Activated CD4-positive, CD25-positive, alpha-beta regulatory T cell treated with anti-CD3 and anti-CD28 coated beads, Interleukin-2, amount 50 U/mL, for 72 hours (primary cell): ENCODE data around the gene HTR5A.
"Not testable (repeated sequence)": the region's sequence is repeated elsewhere in the genome, so short reads cannot be mapped to it uniquely, and the experiment has no call there.

Experiments used
- DNase-seq: peaks from one replicate; pipeline ENCODE4 v3.0.0; 2021

The HTR5A gene

GRCh38 chr7:155069992-155070751 is at the start of gene HTR5A:
TSS of gene HTR5A (plus strand) at chr7:155070324. CDS start at chr7:155070900, 576 bp downstream.
- peak; percentile 54 for DNase-seq

GRCh38 chr7:155020996-155021395 is 49.1 kb upstream of the HTR5A start:
- no peak for DNase-seq

- no peak for DNase-seq
These were observed 48.4 kb upstream of the HTR5A start for GRCh38 chr7:155021699-155022145.

GRCh38 chr7:155027879-155028278 is 42.2 kb upstream of the HTR5A start:
- DNase-seq: no peak

- DNase-seq: no peak
These were observed 37.1 kb upstream of the HTR5A start for GRCh38 chr7:155032978-155033377.

GRCh38 chr7:155034495-155034894 is 35.6 kb upstream of the HTR5A start:
- not testable (repeated sequence) for DNase-seq

DNA sequence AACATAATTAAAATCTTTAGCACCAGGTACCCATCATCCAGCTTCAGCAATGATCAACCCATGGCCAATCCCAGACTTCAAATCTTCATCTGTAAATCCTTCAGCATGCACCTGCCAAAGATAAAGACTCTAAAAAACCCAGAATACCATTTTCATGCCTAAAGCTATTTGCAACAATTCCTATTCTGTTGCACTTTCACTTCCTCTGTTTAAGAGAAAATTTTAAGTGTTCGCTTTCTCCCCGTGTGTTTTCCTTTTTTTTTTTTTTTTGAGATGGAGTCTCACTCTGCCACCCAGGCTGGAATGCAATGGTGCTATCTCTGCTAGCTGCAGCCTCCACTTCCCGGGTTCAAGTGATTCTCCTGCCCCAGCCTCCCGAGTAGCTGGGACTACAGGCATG is 31.8 kb upstream of the HTR5A start:
- DNase-seq: no peak

- DNase-seq: no peak
These were observed 26.4 kb upstream of the HTR5A start for GRCh38 chr7:155043756-155044155.

- DNase-seq: no peak
These were observed 22.1 kb upstream of the HTR5A start for GRCh38 chr7:155048006-155048405.

DNA sequence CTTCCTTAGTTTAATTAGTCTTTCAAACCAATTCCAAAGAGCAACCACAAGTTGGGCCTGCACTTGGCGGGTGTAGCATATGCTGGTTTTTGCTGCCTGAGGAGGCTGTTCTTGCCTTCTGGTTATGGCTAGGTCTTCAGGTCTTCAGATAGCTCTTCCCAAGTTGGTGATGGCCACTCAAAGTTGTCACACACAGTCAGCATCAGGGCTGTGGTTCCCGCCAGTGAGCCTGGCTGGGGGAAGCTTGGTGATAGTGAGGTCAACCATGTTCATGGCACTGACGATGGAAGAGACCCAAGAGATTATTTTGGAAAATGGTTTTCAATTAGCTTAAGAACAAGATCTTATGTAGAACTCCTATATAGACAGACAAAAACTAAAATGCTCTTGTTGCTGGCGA is 18.8 kb upstream of the HTR5A start:
- DNase-seq: no peak

DNA sequence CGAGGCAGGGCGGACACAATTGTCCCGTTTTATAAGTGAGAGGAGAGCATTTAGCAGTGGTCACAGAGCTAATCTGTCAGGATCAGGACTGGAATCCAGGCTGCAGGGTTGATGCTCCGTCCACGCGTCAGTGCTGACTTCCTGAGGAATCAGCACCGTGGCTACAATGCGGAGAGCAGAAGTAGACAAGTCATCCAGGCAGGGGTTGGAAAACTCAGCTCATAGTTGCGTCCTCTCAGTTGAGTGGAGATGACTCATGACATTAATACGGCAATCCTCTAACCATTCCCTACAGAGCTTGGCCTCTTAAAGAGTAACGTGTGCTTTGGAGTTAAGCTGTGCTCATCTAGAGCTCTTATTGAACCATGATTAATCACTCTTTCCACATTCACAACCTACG is 17.1 kb upstream of the HTR5A start:
- no peak for DNase-seq

DNA sequence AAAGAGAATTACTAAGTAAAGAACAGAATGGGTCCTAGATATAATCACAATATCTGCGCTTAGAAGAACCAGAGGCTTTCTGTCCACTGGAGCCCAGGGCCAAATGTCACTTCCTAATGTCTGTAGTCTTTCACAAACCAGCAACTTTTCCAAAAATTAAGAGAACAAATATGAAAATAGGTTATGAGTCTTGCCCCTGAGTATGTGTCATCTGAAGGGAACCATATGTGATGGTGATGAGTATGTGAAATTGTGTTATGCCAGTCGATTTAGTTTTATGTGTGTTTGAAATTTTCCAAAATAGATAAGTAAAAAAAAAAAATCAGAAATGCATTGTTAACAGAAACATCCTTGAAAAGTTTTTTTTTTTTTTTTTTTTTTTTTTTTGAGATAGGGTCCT is 15.4 kb upstream of the HTR5A start:
- DNase-seq: no peak

- no peak for DNase-seq
These were observed 13.0 kb upstream of the HTR5A start for GRCh38 chr7:155057076-155057475.

DNA sequence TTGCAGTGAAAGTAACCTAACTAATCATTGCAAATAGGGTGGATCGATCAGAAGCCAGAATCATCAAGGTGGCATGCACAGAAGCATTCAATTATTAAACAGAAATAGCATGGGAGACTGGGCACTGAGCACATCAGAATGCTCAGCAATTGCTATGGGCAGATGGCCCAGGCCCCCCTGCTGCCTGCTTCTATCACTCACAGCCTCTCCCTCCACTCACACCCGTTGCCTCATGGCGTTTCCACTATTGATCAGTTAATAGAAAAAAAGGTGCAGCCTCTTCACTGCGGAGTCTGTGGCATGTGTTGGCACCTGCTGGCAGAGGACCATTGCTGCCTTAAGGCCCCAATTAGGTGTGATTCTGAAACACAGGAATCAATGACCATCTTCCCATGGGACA is 11.2 kb upstream of the HTR5A start:
- no peak for DNase-seq

DNA sequence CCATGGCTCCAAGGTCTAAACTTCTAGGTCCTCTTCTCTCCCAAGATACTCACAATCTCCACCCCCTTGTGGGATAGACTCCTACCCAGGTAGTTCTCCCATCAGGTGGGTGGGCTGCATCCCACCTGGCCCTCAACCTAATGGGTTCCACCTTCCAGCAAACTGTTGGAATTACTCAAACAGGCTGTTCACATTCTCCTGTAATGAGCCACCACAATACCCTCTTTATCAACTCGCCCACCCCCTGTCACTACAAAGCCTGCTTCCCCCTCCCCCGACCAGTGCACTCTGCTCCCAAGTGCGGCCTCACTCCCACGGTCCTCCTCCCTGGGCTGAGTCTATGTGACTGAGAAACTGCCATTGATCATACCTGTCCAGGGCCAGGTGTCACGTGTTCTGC is 10.4 kb upstream of the HTR5A start:
- DNase-seq: no peak

DNA sequence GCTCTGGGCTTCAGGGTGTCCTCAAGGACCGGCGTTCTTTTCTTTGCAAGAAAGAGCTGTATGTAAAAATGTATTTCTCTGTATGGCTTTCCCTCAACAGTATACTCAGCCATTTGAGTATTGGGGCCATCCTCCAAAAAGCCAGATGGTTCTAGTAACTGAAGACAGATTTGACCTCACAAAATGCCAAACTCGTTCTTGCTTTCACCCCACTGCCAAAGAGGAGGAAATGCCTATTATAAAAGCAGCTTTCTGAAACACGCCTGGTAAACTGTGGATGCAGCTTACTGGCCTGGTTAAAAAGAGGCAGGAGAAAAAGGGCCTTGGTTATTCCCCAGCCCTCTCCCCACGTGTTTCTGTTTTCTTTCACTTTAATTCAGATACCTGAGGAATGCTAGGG is 7.7 kb upstream of the HTR5A start:
- DNase-seq: no peak

DNA sequence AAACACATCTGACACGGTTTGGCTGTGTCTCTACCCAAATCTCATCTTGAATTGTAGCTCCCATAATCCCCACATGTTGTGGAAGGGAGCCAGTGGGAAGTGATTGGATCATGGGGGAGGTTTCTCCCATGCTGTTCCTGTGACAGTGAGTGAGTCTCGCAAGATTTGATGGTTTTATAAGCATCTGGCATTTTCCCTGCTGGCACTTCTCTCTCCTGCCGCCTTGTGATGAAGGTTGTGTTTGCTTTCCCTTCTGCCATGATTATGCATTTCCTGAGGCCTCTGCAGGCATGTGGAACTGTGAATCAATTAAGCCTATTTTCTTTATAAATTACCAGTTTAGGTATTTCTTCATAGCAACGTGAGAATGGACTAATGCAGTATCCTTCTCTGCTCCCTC is 5.9 kb upstream of the HTR5A start:
- no peak for DNase-seq

DNA sequence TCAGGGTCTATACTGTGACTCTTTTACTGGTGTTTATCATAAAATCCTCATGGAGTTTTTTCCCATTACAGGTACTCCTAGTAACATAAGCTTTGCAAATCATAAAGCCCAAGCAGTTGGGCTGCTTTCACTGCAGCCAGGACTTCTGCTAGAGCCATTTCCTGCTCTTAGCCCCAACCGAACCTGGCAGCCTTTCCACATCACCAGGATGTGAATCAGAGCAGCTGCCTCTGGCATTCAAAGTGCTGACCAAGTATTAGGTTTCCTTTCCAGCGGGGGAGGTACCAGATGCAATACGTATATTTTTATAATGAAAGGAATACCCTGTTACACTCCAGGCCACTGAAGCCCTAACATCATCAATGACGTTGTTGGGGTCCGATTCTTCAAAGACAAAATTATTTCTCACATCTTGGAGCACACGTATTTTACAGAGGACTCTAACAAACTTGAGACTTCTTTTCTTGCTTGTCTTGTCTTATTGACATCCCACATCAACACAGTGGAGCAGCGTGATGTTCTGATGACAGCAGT is 3.6 kb upstream of the HTR5A start:
- DNase-seq: no peak

DNA sequence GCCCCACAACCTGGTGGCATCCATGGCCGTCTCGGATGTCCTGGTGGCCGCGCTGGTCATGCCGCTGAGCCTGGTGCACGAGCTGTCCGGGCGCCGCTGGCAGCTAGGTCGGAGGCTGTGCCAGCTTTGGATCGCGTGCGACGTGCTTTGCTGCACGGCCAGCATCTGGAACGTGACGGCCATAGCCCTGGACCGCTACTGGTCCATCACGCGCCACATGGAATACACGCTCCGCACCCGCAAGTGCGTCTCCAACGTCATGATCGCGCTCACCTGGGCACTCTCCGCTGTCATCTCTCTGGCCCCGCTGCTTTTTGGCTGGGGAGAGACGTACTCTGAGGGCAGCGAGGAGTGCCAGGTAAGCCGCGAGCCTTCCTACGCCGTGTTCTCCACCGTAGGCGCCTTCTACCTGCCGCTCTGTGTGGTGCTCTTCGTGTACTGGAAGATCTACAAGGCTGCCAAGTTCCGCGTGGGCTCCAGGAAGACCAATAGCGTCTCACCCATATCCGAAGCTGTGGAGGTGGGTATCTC is 1.1 kb downstream of the HTR5A start:
- DNase-seq: no peak

DNA sequence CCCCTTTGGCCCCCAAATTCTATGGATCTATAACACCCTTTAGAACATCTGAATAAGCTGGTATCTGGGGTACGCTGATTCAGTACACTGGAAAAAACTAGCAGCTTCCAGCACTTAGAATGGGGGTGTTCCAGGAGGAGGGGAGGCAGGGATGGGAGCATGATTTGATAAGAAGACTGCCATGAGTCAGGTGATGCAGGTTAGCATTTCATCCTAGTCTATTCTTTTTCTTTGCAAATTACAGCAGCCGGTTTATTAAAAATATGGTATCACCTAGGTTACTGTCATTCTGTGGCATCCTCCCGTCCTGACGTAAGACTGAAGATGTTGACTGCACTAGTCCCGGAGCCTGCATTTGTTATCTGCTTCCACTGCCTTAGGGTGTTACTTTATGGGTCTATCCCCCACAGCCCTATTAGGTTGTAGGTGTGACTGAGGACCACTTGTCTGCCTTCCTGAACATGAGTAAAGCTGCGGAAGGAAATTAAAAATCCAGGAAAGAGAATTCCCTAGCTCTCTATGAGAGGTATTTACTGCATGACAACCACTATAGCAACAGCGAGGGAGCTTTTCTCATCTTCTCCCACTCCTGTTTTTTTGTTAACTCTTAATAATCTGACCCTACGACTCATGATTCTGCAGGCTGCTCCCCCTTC is 1.9 kb downstream of the HTR5A start:
- no peak for DNase-seq

DNA sequence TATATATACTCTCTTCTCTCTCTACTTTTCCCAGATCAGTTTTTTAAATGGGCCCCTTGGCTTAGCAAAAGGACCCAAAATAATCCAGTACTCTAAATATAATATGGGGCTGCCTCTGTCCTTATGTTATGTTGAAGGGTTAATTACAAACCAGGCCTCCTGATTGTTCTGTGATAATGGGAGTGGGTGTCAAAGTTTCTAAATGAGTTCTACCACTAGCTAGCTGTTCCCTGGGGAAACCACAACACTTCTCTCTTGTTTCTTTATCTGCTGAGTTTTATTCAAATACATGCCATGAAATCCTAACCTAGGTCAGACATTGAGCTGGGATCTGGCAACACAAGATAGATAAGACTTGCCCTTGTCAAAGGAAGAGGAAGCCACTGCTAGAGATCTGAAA is 3.8 kb downstream of the HTR5A start:
- DNase-seq: no peak

GRCh38 chr7:155084021-155084420 is 13.9 kb downstream of the HTR5A start:
- DNase-seq: no peak

DNA sequence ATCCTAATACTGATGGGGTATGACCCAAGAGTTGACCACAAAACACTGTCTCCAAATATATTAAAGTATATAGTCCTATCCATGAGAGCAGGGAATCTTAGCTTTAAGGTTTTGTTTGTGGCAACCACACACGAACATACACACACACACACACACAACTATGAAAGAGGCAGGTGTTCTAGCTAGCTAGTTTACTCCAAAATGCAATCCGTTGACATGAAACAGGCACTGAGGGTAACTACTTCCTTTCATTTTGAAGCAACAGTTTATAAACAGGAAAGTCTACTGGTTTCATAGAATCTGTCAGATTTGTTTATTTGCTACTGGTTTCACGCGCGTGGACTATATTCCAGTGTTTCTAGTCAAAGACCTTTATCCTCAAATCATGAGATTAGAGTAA is 14.8 kb downstream of the HTR5A start:
- DNase-seq: no peak

DNA sequence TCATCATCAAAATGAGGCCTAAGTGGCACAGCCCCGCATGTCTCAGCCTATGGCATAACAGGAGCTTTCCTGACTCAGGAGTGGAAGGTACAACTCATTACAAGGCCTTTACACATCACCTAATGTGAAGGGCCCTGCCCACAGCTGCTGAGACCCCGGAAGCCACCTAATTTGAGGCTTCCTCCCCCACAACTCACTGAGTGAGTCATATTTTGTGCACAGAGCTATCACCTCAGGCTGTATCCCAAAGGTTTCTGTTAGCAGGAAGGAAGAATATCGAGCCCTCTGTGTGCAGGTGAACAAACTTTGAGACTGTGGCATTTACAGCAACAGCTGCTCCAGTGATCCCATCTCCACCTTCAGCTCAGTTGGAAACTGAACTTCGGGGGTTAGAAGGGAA is 20.6 kb downstream of the HTR5A start:
- no peak for DNase-seq
